PFSK-1 (cell line): ENCODE results near the gene FDXR.

Source experiments
- POLR2AphosphoS5 ChIP-seq: IDR thresholded peaks from 2 replicates; pipeline ENCODE4 v1.6.1; 2012; ENCODE audit warnings: low read depth, mild to moderate bottlenecking, control low read depth, low read length, moderate library complexity
- REST ChIP-seq, 2 experiments: IDR thresholded peaks; 2 replicates each; pipeline versions ENCODE4 v1.6.1 to v1.8.0; 2011 to 2012; ENCODE audit warnings: low read depth in 2 of 2, low read length in 2 of 2, control low read depth in 1 of 2, inconsistent platforms in 1 of 2, mild to moderate bottlenecking in 1 of 2, moderate library complexity in 1 of 2; ENCODE audit not compliant: insufficient read depth in 1 of 2
- TAF1 ChIP-seq: IDR thresholded peaks from 2 replicates; pipeline ENCODE4 v1.6.1; 2012; ENCODE audit warnings: low read length, control low read depth, borderline replicate concordance; ENCODE audit not compliant: insufficient read depth

DNA sequence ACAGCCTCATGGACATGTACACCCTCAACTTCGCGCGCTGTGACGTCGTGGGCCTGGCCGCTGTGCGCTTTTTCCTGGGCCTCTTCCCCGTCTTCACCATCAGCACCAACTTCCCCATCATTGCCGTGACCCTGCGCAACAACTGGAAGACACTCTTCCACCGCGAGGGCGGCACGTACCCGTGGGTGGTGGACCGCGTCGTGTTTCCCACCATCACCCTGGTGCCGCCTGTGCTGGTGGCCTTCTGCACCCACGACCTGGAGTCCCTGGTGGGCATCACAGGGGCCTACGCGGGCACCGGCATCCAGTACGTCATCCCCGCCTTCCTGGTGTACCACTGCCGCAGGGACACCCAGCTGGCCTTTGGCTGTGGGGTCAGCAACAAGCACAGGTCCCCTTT is 36.6 kb downstream of the FDXR start:
- TF ChIP-seq POLR2AphosphoS5: no peak
- TF ChIP-seq REST (IDR thresholded peaks at IDR 0.05; ENCODE audit: insufficient read depth in 1 of 2, low read depth in 2 of 2, low read length in 2 of 2): no peak
- TF ChIP-seq TAF1: no peak
